Ectodermal cell (in vitro differentiated cells): Measurements from ENCODE around the gene ACOX3.
A peak's percentile ranks its signal among the peaks of the same experiment; 100 is the strongest.

Source experiments
- H3K27ac ChIP-seq: 2 replicates; pipeline ENCODE4 v1.7.0; 2013; ENCODE audit warnings: mild to moderate bottlenecking, low read depth, low read length; ENCODE audit not compliant: insufficient read depth, poor library complexity, severe bottlenecking
- H3K27me3 ChIP-seq: 2 replicates; pipeline ENCODE4 v1.7.0; 2013; ENCODE audit warnings: mild to moderate bottlenecking, low read length; ENCODE audit not compliant: insufficient read depth, control insufficient read depth, poor library complexity, severe bottlenecking
- H3K36me3 ChIP-seq: one replicate; pipeline ENCODE4 v1.7.0; 2013; ENCODE audit warnings: low read length; ENCODE audit not compliant: control insufficient read depth, insufficient read depth
- H3K4me1 ChIP-seq: one replicate; pipeline ENCODE4 v1.7.0; 2013; ENCODE audit warnings: low read length; ENCODE audit not compliant: control insufficient read depth, insufficient read depth
- H3K4me3 ChIP-seq: 2 replicates; pipeline ENCODE4 v1.7.0; 2013; ENCODE audit warnings: low read depth, low read length, control low read depth; ENCODE audit not compliant: insufficient read depth
- H3K9me3 ChIP-seq: 2 replicates; pipeline ENCODE4 v1.7.0; 2013; ENCODE audit warnings: mild to moderate bottlenecking, low read length, moderate library complexity; ENCODE audit not compliant: control insufficient read depth
- WGBS, 2 experiments: methylation state at CpG; one replicate each; pipeline ENCODE4 v1.1.7; 2013; ENCODE audit warnings: missing lambda C conversion rate in 2 of 2; 5-methylcytosine and 5-hydroxymethylcytosine counted together

Gene ACOX3

DNA sequence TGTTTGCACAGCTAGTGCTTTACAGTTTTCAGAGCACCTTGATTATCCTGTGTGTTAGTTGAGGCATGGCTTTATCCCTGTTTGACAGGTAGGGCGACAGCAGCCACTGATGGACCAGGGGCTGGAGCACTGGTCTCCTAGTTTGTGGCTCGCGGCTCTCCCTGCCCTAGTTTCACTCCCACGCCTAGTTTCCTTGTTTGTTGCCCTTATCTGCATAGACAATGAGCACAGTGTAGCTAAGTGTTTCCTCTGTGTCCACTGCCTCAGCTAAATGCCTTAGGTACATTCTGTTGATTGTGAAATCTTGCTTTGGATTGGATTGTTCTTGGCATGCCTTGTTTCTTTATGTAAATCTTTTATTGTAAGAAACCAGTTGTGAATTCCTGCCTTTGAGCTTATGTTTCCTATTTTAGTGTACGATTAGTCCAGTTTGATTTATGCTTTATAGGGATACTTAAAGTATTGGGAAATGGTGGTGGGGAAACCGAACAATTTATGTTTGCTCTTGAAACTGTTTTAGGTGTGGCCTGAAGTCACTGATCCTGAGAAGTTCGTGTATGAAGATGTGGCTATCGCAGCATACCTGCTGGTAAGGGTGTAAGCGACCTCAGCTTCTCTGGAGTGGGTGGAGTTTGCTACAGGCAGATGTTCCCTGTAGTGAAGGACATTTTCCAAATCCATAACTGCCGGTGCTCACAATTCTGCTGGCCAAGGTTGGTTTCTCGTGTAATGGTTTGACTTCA lies 11.1 kb upstream of the ACOX3 start:
- no peaks in the 10 kb centered on the region for H3K4me1 ChIP-seq
- H3K36me3 ChIP-seq: peaks cover 31% of the 10 kb centered on the region
- H3K27me3 ChIP-seq: no peaks in the 10 kb centered on the region
- H3K9me3 ChIP-seq: no peaks in the 10 kb centered on the region
- H3K4me3 ChIP-seq: no peak overlapping the region
- 95% methylated on average over 11 of the region's 11 CpGs for WGBS, 2 experiments
- no peak overlapping the region for H3K27ac ChIP-seq

DNA sequence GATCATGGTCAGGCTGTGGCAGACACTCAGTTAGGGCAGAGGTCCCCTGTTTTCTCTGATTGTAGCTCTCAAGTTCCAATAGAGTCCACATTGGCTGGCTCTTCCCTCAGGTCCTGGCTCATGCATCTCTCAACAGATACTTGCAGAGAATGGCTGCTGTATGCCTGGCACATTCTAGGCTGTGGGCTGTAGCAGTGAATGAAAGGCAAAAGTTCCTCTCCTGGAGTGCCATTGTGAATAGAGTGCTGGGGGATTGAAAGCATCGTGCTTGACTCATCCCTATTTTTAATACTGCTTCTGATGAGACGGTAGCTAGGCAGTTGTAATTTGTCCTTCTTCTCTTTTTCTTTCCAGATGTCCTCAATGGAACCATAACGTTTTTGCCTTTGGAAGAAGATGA lies 5.6 kb upstream of the ACOX3 start:
- 85 to 92% methylated on average over 3 of the region's 3 CpGs for WGBS, 2 experiments
- Histone ChIP-seq H3K27me3 (no peaks in the 10 kb centered on the region), H3K4me1 (peaks cover 12% of the 10 kb centered on the region), H3K27ac (no peak overlapping the region), H3K4me3 (no peak overlapping the region), H3K36me3 (peaks cover under 1% of the 10 kb centered on the region), H3K9me3 (no peaks in the 10 kb centered on the region)

DNA sequence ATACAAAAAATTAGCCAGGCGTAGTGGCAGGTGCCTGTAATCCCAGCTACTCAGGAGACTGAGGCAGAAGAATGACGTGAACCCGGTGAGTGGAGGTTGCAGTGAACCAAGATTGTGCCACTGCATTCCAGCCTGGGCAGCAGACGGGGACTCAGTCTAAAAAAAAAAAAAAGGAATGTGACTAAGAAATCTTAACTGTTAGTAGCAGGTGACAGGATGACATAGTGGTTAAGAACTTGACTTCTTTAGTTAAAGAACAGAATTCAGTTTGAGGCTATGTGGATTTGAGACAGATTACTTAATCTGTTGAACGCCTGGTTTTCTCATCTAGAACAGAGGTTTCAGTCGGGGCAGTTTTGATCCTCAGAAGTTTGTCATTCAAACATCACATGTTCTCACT lies 3.3 kb upstream of the ACOX3 start:
- Histone ChIP-seq H3K4me1 (peaks cover 12% of the 10 kb centered on the region), H3K27me3 (no peaks in the 10 kb centered on the region), H3K9me3 (no peaks in the 10 kb centered on the region), H3K4me3 (no peak overlapping the region), H3K27ac (no peak overlapping the region), H3K36me3 (no peaks in the 10 kb centered on the region)
- WGBS, 2 experiments: 94 to 95% methylated on average over 6 of the region's 6 CpGs

DNA sequence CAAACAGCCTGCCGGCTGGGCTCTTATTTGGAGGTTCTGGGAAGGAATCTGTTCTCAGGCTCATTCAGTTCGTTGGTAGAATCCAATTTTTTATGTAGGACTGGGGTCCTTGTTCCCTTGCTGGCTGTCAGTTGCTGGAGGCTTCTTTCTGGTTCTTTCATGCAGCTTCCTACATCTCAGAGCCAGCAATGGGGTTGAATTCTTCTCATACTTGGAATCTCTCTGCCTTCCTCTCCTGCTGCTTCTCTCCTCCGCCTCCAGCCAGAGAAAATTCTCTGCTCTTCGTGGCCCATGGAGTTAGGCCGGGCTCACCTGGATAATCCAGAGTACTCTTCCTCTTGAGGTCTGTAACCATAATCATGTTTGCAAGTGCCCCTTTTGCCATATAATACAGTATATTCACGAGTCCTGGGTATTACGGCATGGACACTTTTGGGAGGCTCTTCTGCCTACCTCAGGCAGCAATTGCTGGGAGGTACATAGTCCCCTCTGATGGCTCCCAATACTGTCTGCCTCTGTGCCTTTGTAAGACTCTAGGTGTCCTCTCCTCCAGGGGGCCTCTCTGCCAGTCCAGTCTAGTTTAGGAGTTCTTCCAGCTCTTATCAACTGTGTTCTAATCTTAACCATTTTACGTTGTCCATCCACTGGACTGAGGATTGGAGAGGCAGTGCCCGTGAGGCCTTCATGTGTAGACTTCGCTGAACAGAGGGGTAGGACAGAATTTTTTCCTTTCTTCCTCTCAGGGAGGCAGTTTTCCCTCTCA lies 2.3 kb upstream of the ACOX3 start:
- Histone ChIP-seq H3K36me3 (no peaks in the 10 kb centered on the region), H3K27me3 (no peaks in the 10 kb centered on the region), H3K27ac (no peak overlapping the region), H3K9me3 (no peaks in the 10 kb centered on the region), H3K4me3 (no peak overlapping the region), H3K4me1 (peaks cover 12% of the 10 kb centered on the region)
- 71 to 81% methylated on average over 10 of the region's 10 CpGs for WGBS, 2 experiments

DNA sequence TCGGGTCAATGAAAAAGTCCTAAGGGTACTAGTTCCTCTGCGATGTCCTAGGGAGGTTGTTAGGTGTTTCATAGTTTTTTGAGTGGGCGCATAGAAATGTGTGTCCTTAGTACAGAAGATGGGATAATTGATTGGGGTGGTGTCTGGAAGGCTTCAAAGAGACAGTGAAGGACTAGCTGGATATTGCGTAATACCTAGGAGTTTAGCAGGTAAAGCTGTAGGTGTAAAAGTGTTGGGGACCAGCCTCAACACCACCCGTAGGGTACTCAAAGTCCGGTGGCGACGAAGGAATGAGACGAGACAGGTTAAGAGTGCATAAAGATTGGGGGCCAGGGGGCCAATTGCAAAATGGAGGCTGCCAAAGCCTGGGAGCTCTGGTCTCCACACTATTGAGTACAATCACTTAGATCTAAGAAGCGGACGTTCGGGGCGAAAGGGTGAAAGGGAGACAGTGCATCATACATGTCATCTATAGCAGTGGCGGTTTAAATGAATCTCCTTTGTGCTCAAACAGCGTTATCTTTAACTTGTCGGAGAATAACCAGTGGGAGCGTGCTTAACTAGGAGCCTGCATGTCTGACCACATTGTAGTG lies 1.1 kb upstream of the ACOX3 start:
- no peak overlapping the region for H3K27ac ChIP-seq
- peaks cover 17% of the 10 kb centered on the region for H3K4me1 ChIP-seq
- H3K27me3 ChIP-seq: no peaks in the 10 kb centered on the region
- WGBS, 2 experiments: 64 to 67% methylated on average over 17 of the region's 17 CpGs
- no peaks in the 10 kb centered on the region for H3K36me3 ChIP-seq
- H3K4me3 ChIP-seq: peak overlapping the region; percentile 99
- no peaks in the 10 kb centered on the region for H3K9me3 ChIP-seq

DNA sequence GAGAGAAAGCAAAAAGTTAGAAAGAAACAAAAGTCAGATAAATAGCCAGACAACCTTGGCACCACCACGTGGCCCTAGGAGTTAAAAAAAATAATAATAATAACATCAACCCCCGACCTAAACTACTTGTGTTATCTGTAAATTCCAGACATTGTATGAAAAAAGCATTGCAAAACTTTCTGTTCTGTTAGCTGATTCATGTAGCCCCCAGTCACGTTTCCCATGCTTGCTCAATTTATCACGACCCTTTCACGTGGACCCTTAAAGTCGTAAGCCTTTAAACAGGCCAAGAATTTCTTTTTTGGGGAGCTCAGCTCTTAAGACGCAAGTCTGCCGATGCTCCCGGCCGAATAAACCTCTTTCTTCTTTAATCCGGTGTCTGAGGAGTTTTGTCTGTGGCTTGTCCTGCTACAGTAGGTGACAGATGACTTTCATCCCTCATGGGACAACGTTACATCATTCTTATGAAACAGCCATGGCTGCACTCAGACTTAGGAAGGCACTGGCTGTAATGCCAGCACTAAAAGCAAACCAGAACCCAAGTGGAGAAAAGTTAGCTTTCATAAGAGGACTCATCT lies 520 bp downstream of the ACOX3 start:
- H3K27me3 ChIP-seq: no peaks in the 10 kb centered on the region
- H3K4me3 ChIP-seq: peak overlapping the region; percentile 99
- H3K9me3 ChIP-seq: no peaks in the 10 kb centered on the region
- H3K27ac ChIP-seq: peak overlapping the region; percentile 76
- WGBS, 2 experiments: 75 to 78% methylated on average over 11 to 12 of the region's 12 CpGs
- H3K36me3 ChIP-seq: no peaks in the 10 kb centered on the region
- H3K4me1 ChIP-seq: peaks cover 22% of the 10 kb centered on the region

DNA sequence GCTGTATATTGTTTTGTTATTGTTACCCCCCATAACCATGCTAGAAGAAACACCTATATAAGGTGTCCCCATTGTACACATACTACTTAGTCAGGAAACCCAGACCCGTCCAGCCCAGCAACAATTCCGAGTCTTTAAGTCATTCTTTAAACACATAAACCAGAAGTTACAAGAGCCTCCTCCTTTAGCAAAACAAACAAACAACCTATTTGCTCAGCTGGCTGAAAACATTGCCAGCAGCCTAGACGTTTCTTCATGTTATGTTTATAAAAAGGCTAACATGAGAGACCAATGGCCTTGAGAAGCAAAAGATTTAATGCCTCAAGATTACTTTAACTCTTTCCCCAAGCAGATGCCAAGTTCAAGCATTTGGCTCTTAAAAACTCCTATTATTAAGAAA lies 1.4 kb downstream of the ACOX3 start:
- H3K4me1 ChIP-seq: peaks cover 22% of the 10 kb centered on the region
- no peaks in the 10 kb centered on the region for H3K9me3 ChIP-seq
- H3K36me3 ChIP-seq: no peaks in the 10 kb centered on the region
- H3K4me3 ChIP-seq: no peak overlapping the region
- no peak overlapping the region for H3K27ac ChIP-seq
- no peaks in the 10 kb centered on the region for H3K27me3 ChIP-seq
- 88 to 98% methylated on average over 3 of the region's 3 CpGs for WGBS, 2 experiments

DNA sequence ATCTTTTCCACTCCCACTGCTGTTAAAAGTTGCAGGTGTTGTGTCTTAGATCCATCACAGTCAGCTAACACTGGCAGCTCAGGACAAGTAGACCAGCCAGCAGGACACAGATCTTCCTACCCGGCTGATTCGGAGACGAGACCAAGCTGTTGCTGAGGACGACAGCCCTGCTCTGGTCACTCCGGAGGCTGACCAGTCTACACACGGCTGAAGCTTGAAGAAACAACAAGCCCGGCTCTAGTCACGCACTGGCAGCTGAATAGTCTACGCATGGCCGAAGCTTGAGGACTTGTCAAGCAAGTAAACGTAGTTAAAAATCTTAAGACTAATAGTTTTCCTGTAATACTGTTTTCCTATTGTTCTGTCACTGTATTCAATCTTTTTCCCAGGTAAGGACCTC lies 1.8 kb downstream of the ACOX3 start:
- Histone ChIP-seq H3K36me3 (no peaks in the 10 kb centered on the region), H3K27ac (no peak overlapping the region), H3K9me3 (no peaks in the 10 kb centered on the region), H3K4me1 (peaks cover 22% of the 10 kb centered on the region), H3K4me3 (no peak overlapping the region), H3K27me3 (no peaks in the 10 kb centered on the region)
- WGBS, 2 experiments: 94% methylated on average over 11 of the region's 11 CpGs

DNA sequence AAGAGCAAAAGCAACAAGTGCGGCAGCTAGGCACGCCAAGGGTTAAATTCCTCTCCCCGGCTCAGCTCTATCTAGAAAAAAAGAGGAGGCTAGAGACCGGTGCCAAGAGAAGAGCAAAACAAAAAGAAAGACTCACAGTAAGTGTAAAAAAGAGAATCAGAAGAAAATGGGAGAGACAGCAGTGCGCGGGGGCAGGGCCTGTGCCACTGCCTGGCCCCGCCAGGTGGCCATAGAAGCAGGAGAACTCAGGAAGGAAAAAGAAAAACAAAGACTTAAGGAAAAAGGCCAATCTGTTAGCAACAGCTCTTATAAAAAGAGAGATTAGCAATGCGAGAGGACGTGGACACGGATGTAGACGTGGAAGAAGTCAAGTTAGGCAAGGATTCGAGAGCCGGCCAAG lies 3.2 kb downstream of the ACOX3 start:
- H3K36me3 ChIP-seq: no peaks in the 10 kb centered on the region
- WGBS, 2 experiments: 23 to 24% methylated on average over 13 of the region's 13 CpGs
- peaks cover 15% of the 10 kb centered on the region for H3K4me1 ChIP-seq
- H3K4me3 ChIP-seq: no peak overlapping the region
- H3K27me3 ChIP-seq: no peaks in the 10 kb centered on the region
- peak overlapping the region; percentile 73 for H3K27ac ChIP-seq
- no peaks in the 10 kb centered on the region for H3K9me3 ChIP-seq

DNA sequence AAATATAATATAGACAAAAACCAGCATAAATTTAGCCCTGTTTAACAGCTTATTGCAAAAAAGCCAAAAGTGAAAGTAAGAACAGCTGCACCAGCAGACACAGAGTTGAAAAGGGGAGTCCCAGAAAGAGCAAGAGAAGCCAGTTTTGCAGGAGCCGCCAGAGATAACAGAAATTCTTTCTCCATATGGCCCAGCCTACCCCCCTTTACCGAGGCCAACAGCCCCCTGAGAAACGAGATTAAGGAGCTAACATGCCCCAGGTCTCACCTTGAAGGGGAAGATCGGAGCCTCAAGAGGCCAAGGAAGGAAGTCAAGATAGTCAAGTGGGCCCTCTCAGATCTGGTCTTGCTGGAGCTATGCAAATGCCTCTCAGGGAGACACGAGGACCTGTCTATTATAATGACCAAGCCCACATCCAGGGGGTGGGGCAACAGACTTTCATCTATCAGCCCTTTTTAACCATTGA lies 4.8 kb downstream of the ACOX3 start:
- H3K9me3 ChIP-seq: no peaks in the 10 kb centered on the region
- no peak overlapping the region for H3K4me3 ChIP-seq
- no peak overlapping the region for H3K27ac ChIP-seq
- no peaks in the 10 kb centered on the region for H3K36me3 ChIP-seq
- WGBS, 2 experiments: 62 to 69% methylated on average over 5 of the region's 5 CpGs
- H3K4me1 ChIP-seq: peaks cover 10% of the 10 kb centered on the region
- H3K27me3 ChIP-seq: no peaks in the 10 kb centered on the region
